NCI-H510A (cell line): ENCODE measurements around the gene THRA.

Source experiments
- DNase-seq: peaks from one replicate; lab custom pipeline; 2025; lab: John Stamatoyannopoulos, UW

Gene THRA

GRCh38 chr17:40099619-40100418 is 37.1 kb downstream of the THRA start:
- DNase-seq: no peak

- DNase-seq: no peak
Measured at GRCh38 chr17:40100419-40100668, 37.6 kb downstream of the THRA start, which contains the start of gene NR1D1. NR1D1 (minus strand) TSS chr17:40100589; CDS start chr17:40100094, 495 bp downstream.

- peak; percentile 88 for DNase-seq
Measured at GRCh38 chr17:40100669-40101366, 38.1 kb downstream of the THRA start.

GRCh38 chr17:40101367-40102210 is 38.8 kb downstream of the THRA start:
- no peak for DNase-seq

- no peak for DNase-seq
Measured at GRCh38 chr17:40103071-40103661, 40.4 kb downstream of the THRA start.

GRCh38 chr17:40103688-40104087 is 40.9 kb downstream of the THRA start:
- DNase-seq: no peak

GRCh38 chr17:40104594-40105486 is 42.1 kb downstream of the THRA start:
- DNase-seq: no peak

GRCh38 chr17:40105861-40106759 is 43.3 kb downstream of the THRA start:
- DNase-seq: no peak

- no peak for DNase-seq
Measured at GRCh38 chr17:40106760-40107521, 44.2 kb downstream of the THRA start.

GRCh38 chr17:40107522-40108174 is 44.9 kb downstream of the THRA start:
- DNase-seq: no peak

GRCh38 chr17:40108970-40109824 is 46.4 kb downstream of the THRA start:
- DNase-seq: no peak

- no peak for DNase-seq
Measured at GRCh38 chr17:40110026-40110845, 47.5 kb downstream of the THRA start.

GRCh38 chr17:40111221-40112128 is 48.7 kb downstream of the THRA start:
- peak; percentile 94 for DNase-seq

GRCh38 chr17:40112191-40112711 is 49.5 kb downstream of the THRA start:
- DNase-seq: no peak

GRCh38 chr17:40112718-40113109 is 49.9 kb downstream of the THRA start:
- no peak for DNase-seq
